ENCODE measurements around the gene GRAP.
"Not testable (repeated sequence)": the region's sequence is repeated elsewhere in the genome, so short reads cannot be mapped to it uniquely, and the experiment has no call there.

GRAP gene

DNA sequence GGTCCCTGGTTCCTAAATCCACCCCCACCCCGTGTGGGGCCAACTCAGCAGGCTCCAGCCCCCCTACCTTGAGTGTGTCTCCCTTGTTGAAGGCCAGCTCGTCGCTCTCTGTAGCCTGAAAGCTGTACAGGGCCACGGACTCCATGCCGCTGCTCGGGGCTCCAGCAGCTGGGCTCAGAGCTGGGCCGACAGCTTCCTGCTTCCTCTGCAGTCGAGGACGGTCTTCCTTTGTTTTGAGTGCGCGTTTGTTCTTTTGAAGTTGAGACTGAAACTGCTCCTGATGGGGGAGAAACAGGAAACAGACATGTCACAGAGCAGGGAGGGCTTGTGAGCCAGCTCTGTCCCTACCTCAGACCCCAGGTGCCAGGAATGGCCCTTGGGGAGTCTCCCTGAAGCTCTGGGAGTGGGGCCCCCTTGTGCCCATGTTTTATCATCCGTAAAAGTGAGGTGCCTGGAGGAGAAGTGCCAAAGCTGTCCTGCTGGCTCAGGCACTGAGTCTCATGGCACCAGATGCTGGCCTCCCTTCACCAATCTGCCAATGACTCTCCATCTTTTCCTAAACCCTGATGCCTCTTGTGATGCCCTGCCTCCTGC, at the start of gene GRAP:
Gene GRAP (minus strand): TSS at position 176 of the 594 bp plus-strand sequence. CDS start 31 bp downstream, at position 145.
- DNase-seq: not testable (repeated sequence)

DNA sequence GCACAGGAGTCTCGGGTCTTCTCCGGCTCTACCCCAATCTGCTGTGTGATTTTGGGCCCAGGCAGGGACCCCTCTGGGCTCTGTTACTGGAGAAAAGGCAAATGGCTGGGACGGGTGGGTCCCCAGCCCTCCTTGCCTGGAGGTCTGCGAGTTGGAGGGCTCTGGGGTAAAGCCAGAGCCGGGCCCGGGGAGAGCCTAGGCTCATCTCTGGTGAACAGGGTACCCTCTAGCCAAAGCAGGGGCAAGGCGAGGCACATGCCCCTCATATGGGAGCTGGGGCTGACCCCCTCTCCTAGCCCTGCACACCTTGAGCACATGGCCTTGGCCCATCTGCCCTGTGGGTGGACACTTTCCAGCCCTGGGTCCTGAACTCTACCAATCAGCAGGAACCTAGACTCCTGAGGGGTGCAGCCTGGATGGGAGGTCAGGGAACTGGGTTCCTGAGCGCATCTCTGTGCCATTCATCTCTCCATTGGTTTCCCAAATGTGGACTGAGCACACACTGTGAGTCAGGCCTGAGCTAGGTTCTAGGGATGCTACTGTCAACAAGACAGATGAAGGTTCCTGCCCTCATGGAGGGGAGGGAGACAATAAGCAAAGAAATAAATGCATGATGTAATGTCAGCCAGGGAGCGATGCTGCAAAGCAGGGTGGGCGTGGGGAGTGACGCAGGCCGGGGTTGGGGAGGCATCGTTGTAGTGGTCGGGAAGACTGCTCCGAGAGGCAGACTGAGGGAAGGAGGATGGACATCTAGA, 47.1 kb upstream of the GRAP start:
- DNase-seq: not testable (repeated sequence)

DNA sequence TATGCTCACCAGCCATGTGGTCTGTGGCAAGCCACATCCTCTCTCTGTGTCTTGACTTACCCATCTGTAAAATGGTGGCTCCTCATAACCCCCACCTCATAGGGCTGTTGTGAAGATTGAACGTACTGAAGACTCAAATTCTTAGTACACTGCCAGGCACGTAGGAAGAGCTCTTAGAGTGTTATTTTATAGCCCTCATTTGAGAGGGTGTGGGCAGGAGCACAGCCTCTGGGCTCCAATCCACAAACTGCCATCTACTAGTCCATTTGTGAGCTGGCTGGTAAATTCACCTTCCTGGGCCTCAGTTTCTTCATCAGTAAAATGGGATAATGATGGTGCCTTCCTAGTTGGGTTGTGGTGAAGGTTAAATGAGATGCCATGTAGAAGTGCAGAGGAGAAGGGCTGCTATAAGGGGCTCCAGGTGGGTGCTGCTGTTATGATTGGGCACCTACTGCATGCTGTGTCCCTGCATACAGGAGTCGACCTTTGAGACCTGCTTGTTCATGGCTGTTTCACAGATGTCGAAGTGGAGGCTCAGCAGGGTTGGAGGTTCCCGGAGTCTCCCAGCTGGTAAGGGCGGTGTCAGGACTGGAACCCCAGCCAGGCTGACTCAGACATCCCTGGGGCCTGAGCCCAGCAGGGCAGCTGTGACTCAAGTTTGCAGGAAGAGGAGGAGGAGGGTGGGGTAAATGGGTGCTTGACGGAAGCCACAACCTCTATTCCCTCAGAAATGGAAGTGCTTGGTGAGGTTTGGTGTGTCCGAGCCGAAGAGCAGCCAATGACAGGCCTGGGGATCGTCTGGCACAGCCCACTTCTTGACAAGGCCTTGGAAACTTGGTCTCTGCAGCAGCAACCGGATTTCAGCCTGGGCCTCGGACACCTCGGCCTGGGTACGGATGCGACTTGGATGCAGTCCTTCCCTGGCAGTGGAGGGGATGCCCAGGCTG, 46.3 kb upstream of the GRAP start:
- not testable (repeated sequence) for DNase-seq

DNA sequence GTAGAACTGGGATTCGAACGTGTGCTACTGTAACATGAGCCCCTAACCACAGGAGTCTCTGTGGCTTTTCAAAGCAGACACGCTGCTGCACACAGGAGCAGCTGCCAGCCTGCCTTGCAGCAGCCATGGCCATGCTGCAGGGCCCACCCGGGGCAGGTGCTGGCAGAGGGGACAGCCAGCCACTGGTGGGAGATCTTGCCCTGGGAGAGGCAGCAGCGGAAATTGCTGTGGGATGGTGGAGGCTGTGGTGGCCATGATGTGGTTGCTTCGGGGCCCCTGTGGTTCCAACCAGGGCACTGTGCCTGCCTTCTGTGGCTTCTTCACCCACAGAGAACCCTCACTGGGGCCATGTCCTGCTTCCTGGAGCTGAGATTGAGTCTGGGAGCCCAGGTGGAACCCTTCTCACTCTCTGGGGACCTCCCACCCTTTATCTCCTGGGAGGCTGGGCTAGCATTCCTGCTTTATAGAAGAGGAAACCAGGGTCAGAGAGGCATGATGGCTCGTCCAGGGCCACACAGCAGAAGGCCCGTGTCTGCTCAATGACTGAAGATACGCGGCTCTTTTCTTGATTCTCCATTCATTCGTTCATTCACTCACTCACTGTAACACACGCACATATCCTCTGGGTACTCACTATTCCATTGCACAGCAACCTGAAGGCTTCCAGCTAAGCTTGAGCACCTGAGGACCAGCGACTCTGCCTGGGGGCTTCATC, 43.5 kb upstream of the GRAP start:
- not testable (repeated sequence) for DNase-seq

DNA sequence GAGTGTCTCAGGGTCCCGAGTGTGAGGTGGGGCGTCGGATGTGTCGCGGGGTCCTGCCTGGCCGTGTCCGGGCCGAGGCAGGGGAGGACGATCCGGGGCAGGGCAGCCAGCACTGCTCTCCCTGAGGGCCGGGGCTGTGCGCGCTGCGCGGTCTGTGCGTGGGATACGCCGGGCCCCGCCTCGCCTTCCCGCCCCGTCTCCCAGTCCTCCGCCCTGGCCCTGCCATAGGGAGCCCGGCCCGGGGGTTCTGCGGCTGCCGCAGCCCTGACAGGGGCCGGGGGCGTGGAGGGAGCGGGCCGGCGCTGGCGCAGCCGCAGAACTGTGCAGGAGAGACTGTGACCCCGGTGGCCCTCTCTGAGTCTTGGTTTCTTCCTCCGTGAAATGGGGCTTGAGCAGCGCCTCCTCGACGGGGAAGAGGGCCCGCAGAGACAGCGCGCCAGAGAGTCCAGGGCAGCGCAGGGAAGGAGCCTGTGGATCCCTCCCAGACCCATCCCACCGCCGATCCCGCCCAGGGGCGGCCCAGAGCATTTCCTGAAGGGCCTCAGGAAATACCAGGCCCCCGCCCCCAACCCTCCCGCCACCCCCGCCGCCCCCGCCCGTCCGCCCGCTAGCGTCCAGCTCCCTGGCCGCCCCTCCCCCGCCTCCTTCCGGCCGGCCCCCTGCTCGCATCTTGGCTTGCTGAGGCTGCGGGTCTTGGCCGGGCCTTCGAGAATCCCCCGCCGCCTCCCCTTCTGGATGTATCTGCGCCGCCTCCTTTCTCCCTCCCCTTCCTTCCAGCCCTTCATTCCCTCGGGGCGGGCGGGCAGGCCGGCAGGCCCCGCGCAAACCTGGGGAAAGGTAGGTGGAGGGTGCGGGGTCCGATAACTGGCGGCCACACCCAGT, 42.3 kb upstream of the GRAP start:
- not testable (repeated sequence) for DNase-seq

DNA sequence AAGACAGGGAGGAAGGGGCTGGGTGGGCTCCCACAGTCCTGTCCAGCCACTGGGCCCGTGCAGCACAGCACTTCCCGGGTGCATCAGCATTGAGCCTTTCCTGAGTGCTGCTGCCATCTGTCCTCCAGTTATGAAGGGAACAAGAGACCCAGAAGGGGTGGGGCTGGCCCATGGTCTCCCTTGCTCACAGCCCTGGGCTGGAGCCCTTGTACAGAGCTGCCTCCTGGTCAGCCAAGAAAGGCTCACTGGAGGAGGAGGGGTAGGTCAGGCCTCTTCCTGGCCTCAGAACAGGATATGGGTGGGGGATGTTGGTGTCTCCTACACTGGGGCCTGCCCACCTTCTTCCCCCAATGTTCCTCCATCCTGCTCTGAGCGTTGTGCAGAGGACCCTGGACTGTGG, 30.6 kb upstream of the GRAP start:
- not testable (repeated sequence) for DNase-seq

DNA sequence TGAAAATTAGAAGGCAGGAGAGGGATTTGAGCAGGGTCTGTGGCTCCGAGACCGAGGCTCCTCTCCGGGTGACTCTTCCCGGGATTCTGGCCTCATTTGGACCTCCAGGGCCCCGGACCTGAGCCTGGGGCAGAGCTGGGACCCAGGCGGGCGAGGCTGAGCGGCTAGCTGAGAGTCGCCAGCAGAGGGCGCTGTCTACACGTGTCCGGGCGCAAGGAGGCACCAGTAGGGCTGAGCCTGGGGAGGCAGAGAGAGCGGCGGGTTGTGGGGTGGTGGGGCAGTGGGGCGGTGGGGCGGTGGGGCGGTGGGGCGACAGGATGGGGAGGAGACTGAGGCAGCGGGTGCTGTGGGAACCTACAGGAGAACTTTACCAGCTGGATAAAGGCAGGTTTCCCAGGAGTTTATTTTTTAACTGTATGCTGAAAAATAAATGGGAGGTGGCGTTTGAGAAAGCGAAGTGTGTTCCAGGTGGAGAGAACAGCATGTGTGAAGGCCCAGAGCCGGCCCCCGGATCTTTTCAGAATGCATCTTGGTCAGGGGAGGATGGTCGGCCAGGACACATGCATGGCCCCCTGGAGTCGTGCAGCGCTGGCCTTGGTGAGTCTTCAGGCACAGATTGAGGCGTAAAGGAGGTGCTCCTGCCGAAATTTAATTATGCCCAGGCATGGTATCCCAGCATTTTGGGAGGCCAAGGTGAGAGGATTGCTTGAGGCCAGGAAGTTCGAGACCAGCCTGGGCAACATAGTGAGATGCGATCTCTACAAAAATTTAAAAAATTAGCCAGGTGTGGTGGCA, 29.8 kb upstream of the GRAP start:
- not testable (repeated sequence) for DNase-seq

DNA sequence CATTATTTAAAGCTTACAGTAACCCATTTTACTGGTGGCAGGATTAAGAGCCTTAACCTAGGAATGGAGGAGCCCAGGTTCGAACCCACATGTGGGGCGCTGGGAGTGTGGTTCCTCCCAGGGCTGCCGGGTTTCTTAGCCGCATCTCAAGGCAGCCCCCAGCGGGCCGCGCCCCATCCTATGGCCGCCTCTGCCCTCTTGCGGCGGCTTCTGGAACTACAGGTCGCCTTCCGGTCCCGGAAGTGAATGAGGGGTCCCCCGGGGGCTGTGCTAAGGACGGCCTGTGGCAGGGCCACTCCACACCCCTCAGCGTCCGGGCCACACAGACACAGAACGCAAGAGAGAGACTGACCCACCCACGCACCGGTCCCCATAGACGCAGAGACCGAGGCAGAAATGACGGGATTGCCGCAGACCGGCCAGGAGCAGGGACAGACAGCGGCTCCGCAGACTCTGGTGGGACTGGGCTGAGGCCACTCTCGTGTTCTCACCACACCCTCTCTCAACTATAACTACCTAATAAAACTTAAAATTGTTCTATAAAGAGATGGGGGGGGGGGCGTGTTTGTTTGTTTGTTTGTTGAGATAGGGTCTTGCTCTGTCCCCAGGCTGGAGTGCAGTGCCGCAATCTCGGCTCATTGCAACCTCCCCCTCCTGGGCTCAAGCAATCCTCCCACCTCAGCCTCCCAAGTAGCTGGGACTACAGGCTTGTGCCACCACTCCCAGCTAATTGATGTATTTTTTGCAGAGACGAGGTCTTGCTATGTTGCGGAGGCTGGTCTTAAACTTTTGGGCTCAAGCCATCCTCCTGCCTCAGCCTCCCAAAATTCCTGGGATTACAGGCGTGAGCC, 23.8 kb upstream of the GRAP start:
- DNase-seq: not testable (repeated sequence)

DNA sequence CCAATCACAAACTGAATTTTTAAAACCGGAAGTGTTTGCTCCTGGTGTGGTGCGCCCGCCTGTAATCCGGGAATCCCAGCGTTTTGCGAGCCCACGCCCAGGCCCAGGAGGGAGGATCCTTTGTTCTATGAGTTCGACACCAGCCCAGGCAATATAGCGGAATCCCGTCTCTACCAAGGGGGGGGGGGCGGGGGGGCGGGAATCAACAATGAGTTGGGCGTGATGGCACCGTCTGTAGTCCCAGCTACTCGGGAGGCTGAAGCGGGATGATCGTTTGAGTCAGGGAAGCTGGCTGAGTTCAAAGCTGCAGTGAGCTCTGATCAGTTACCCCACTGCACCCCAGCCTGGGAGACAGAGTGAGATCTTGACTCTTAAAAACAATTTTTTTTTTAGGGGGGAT, 17.6 kb upstream of the GRAP start:
- not testable (repeated sequence) for DNase-seq

DNA sequence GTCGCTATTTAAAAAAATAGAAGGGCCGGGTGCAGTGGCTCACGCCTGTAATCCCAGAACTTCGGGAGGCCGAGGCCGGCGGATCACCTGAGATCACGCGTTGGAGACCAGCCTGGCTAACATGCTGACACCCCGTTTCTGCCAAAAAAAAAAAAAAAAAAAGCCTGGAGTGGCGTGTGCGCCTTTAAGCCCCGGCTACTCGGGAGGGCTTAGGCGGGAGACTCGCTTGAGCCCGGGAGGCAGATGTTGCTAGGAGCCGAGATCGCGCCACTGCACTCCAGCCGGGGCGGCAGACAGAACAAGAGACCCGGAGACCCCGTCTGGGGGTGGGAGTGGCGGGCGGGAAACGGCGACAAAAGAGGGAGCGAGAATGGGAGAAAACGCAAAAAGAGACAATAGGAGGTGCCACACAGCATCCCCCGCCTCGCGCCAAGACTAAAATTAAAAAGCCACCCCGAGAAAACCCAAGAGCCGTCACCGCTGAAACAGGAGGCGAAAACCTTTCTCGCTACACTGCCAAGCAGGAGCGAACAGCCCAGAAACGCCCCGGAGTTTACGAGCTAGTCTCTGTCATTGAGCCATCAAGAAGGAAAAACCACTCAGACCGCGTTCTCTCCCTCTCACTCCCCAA, 16.7 kb upstream of the GRAP start:
- DNase-seq: not testable (repeated sequence)

DNA sequence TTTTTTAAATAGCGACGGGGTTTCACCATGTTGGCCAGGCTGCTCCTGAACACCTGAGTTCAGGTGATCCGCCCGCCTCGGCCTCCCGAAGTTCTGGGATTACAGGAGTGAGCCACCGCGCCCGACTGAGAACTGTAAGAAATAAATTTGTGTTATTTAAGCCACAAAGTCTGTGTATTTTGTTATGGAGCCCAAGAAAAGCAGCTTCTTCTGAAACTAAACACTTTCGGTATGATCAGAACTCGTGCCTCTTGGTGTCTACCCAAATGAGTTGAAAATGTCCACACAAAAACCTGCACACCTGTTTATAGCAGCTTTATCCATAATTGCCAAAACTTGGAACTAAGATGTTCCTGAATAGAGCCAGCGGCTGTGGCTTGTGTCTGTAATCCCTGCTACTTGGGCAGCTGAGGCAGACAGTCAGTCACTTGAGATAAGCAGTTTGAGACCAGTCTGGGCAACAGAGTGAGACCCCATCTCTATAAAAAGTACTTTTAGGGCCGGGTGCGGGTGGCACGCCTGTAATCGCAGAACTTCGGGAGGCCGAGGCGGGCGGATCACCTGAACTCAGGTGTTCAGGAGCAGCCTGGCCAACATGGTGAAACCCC, 16.1 kb upstream of the GRAP start:
- DNase-seq: not testable (repeated sequence)

DNA sequence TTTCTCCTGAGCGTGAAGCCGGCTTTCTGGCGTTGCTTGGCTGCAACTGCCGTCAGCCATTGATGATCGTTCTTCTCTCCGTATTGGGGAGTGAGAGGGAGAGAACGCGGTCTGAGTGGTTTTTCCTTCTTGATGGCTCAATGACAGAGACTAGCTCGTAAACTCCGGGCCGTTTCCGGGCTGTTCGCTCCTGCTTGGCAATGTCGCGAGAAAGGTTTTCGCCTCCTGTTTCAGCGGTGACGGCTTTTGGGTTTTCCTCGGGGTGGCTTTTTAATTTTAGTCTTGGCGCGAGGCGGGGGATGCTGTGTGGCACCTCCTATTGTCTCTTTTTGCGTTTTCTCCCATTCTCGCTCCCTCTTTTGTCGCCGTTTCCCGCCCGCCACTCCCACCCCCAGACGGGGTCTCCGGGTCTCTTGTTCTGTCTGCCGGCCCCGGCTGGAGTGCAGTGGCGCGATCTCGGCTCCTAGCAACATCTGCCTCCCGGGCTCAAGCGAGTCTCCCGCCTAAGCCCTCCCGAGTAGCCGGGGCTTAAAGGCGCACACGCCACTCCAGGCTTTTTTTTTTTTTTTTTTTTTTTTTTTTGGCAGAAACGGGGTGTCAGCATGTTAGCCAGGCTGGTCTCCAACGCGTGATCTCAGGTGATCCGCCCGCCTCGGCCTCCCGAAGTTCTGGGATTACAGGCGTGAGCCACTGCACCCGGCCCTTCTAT, 15.4 kb upstream of the GRAP start:
- not testable (repeated sequence) for DNase-seq

DNA sequence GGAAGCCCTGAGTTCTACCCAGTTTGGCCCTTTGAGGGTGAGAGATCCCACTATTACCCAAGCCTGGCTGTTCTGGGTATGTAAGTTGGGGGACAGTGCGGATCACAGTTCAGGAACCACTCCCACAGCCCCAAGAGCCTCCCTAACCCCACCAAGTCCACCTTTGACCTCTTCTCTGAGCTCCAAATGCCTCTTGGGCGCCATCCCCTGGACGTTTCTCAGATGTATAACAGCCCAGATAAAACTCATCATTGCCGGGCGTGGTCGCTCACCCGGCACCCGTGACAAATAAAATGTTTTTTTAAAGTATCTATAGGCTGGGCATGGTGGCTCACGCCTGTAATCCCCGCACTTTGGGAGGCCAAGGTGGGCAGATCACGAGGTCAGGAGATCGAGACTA, 8.7 kb upstream of the GRAP start:
- DNase-seq: not testable (repeated sequence)

DNA sequence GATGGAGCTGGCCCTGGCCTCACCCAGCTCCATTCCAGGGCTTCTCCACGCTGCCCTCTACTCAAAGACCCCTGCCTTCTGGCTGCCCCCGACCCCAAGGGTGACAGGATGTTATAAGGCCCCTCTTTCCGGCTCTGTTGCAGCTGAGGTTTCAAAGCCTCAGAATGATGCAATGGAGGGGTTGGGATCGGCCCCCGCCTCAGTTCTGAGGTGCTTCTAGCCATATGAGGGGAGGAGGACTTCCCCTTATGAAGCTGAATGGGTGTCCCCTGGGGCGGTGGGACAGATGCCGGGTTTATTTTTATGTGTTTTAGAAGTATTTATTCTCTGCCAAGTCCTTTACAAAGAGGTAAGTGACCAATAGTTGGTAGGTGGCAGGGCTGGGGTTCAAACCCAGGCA, 2.1 kb upstream of the GRAP start:
- DNase-seq: not testable (repeated sequence)

DNA sequence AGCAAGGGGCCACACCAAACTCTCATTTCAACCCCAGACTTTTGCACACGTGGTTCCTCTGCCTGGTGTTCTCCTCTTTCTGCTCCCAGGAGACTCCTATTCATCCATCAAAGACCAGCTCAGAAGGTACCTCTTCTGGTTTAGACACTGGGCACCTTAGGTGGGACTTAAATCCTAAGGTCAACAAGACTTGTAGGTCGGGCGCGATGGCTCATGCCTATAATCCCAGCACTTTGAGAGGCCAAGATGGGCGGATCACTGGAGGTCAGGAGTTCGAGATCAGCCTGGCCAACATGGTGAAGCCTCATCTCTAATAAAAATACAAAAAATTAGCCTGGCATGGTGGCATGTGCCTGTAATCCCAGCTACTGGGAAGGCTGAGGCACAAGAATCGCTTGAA, 753 bp upstream of the GRAP start:
- DNase-seq: not testable (repeated sequence)

DNA sequence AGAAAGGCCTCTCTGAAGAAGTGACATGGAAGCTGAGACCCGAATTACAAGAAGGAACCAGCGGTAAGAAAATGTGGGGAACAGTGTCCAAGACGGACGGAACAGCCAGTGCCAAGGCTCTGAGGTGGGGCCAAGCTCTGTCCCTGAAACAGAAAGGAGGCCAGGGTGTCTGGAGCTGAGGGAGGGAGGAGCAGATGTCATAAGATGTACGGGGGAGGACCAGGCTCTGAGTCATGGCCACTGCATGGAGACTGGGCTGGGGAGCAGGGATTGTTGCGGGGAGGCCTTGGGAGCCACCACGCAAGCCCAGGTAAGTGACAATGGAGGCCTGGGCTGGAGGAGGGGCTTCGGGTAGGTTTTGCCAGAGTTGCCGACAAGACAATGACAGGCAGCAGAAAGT, 2.1 kb downstream of the GRAP start:
- not testable (repeated sequence) for DNase-seq

DNA sequence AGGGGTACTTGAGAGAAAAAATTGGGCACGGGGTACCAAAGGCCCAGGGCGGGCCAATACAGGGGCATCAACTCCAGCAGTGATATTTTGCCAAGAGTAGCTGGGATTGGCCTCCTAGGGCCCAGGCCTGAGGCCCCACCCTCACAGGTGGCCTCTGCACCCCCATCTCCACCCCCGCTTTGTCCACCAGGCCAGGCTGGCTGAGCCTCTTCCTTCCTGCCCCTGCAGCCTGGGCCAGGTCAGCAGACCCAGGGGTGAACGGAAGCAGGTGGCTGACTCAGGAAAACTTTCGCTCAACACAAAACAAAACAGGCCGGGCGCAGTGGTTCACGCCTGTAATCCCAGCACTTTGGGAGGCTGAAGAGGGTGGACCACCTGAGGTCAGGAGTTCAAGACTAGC, 3.7 kb downstream of the GRAP start:
- not testable (repeated sequence) for DNase-seq

DNA sequence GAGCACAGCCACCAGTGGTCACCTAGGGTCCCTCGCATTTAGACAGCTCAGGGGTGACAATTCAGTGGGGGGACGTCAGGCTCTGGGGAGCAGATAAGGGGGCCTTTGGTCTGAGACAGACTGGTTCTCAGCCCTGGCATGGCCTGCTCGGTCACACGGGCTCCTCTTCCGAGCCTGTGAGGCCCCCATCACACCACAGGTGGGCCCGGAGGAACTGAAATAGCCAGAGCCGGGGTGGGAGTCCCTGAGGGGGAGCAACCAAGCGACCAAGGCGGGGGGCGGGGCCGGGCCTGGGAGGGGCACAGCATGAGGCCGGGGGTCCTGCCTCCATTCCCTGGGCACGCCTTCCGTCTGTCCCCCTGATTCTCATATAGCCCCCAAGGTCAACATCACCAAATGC, 4.4 kb downstream of the GRAP start:
- not testable (repeated sequence) for DNase-seq

Measured in NCI-H2081 treated with DMSO at 0.1 percent for 48 hours (cell line).